Esophagus squamous epithelium (tissue), 5 donors: ENCODE measurements around the gene LARGE1. TPM values are rescaled to one million over a fixed set of nuclear protein-coding genes. Genes with fewer than 3 reads are reported as not detected.
A peak's percentile ranks its signal among the peaks of the same experiment; 100 is the strongest.
"Not testable (repeated sequence)": the region's sequence is repeated elsewhere in the genome, so short reads cannot be mapped to it uniquely, and the experiment has no call there.

Source experiments
- DNase-seq: peaks from one replicate; lab custom pipeline; 2025; lab: John Stamatoyannopoulos, UW
- H3K27ac ChIP-seq, 4 donors: fragments of 200-600 bp; sonication (generic); one replicate each; pipeline ENCODE4 v1.5.1; 2016 to 2019; ENCODE audit warnings: mild to moderate bottlenecking in 1 of 4
- H3K27me3 ChIP-seq, 4 donors: fragments of 200-600 bp; sonication (generic); 1 replicate in 3 of 4; 2 replicates in 1 of 4; pipeline versions ENCODE4 v1.5.1 to v1.6.0; 2017 to 2021; ENCODE audit warnings: antibody characterized with exemption in 1 of 4
- H3K36me3 ChIP-seq, 3 donors: fragments of 200-600 bp; sonication (generic); one replicate each; pipeline ENCODE4 v1.5.1; 2016 to 2019
- H3K4me1 ChIP-seq, 3 donors: fragments of 200-600 bp; sonication (generic); one replicate each; pipeline ENCODE4 v1.5.1; 2017 to 2019
- H3K4me3 ChIP-seq, 4 donors: fragments of 200-600 bp; sonication (generic); 1 replicate in 3 of 4; 2 replicates in 1 of 4; pipeline ENCODE4 v1.5.1; 2016 to 2019; ENCODE audit warnings: mild to moderate bottlenecking in 2 of 4, moderate library complexity in 1 of 4
- H3K9me3 ChIP-seq, 3 donors: fragments of 200-600 bp; sonication (generic); one replicate each; pipeline ENCODE4 v1.5.1; 2016 to 2019
- POLR2A ChIP-seq, 4 donors: fragments of 450-650 bp; IDR thresholded peaks; one replicate each; pipeline ENCODE4 v1.6.1; 2017; ENCODE audit warnings: antibody characterized with exemption in 4 of 4, mild to moderate bottlenecking in 4 of 4, moderate library complexity in 3 of 4
- WGBS, 2 donors: methylation state at CpG; one replicate each; pipeline ENCODE4 v1.1.5; 2018; 5-methylcytosine and 5-hydroxymethylcytosine counted together
- intact Hi-C: fragments of 100-400 bp; cut with DNase I; formaldehyde crosslinking; loops from one replicate; pipeline ENCODE4 v1.15.0; 2022
- total RNA-seq, 4 donors: library from RNA; depleted of rRNA; stranded (reverse); fragments of >200 nt; gene quantifications; one replicate each; pipeline ENCODE4 v1.1.0, GENCODE V29; 2016
- TF ChIP-seq, protein P1 (sequence below), 6 experiments: fragments of 450-650 bp in 4 of 6; fragments of 200-600 bp in 2 of 6; sonication (generic) in 2 of 6; IDR thresholded peaks; one replicate each; pipeline ENCODE4 v1.5.1; 2016 to 2019; ENCODE audit warnings: antibody characterized with exemption in 6 of 6, mild to moderate bottlenecking in 4 of 6, moderate library complexity in 4 of 6
- donor health status: DM: yes; HTN: yes; CAD: no.

The LARGE1 gene
- total RNA-seq, 4 donors from 2014 or later: 5.2 to 15.1 (median 6.6) TPM

DNA sequence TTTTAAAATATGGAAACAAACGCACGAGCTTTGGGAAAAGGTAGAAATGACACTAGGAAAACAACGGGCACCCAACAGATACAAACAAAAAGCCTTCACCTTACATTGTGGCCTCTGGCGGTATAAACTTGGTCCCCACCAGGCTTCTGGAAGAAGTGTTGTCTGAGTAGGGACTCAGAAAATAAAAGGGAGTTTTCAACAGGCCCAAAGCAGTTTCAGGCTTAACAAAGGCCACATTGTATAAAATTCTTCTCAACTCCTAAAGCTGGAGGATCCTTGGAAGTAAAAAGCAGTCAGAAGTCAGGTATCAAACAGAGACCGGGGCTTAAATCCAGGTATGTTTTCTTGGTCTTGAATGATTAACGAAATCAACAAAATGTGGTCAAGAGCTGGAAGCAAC lies 61.0 kb downstream of the LARGE1 start:
- Histone ChIP-seq H3K27ac (no peak overlapping the region), H3K9me3 (no peaks in the 10 kb centered on the region), H3K36me3 (no peaks in the 10 kb centered on the region), H3K27me3 (no peaks in the 10 kb centered on the region), H3K4me1 (peaks cover 0 to 12% (median 5%) of the 10 kb centered on the region in 3 donors), H3K4me3 (no peak overlapping the region)
- intact Hi-C loops: no loop called here
- no peak for DNase-seq
- TF ChIP-seq, protein P1, sequence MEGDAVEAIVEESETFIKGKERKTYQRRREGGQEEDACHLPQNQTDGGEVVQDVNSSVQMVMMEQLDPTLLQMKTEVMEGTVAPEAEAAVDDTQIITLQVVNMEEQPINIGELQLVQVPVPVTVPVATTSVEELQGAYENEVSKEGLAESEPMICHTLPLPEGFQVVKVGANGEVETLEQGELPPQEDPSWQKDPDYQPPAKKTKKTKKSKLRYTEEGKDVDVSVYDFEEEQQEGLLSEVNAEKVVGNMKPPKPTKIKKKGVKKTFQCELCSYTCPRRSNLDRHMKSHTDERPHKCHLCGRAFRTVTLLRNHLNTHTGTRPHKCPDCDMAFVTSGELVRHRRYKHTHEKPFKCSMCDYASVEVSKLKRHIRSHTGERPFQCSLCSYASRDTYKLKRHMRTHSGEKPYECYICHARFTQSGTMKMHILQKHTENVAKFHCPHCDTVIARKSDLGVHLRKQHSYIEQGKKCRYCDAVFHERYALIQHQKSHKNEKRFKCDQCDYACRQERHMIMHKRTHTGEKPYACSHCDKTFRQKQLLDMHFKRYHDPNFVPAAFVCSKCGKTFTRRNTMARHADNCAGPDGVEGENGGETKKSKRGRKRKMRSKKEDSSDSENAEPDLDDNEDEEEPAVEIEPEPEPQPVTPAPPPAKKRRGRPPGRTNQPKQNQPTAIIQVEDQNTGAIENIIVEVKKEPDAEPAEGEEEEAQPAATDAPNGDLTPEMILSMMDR (IDR thresholded peaks at IDR 0.05): no peak
- TF ChIP-seq POLR2A (IDR thresholded peaks at IDR 0.05): no peak
- WGBS, 2 donors: 94% methylated on average over 6 of the region's 6 CpGs

DNA sequence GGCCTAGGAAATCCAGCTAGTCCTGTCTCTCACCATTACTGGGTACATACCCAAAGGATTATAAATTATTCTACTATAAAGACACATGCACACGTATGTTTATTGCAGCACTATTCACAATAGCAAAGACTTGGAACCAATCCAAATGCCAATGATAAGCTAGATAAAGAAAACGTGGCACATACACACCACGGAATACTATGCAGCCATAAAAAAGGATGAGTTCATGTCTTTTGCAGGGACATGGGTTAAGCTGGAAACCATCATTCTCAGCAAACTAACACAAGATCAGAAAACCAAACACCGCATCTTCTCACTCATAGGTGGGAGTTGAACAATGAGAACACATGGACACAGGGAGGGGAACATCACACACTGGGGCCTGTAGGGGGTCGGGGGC lies 61.6 kb downstream of the LARGE1 start:
- 74 to 85% methylated on average over 5 of the region's 5 CpGs for WGBS, 2 donors
- H3K4me3 ChIP-seq, H3K27me3 ChIP-seq, H3K9me3 ChIP-seq, DNase-seq, intact Hi-C loops, H3K27ac ChIP-seq, H3K36me3 ChIP-seq: not testable (repeated sequence)
- H3K4me1 ChIP-seq: peaks cover 0 to 14% (median 8%) of the 10 kb centered on the region in 3 donors

DNA sequence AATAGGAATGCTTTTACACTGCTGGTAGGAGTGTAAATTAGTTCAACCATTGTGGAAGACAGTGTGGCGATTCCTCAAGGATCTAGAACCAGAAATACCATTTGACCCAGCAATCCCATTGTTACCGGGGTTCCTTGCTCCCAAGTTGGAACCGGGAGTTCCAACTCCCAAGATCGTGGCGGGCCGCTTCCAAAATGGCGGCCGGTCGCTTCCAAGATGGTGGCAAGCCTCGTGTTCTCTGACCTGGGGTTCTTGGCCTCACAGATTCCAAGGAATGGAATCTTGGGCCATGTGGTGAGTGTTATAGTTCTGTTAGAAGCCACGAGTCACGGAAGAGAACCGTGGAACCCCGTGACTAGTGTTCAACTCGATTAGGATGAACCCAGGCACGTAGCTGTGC lies 62.5 kb downstream of the LARGE1 start:
- not testable (repeated sequence) for H3K27ac ChIP-seq, DNase-seq

DNA sequence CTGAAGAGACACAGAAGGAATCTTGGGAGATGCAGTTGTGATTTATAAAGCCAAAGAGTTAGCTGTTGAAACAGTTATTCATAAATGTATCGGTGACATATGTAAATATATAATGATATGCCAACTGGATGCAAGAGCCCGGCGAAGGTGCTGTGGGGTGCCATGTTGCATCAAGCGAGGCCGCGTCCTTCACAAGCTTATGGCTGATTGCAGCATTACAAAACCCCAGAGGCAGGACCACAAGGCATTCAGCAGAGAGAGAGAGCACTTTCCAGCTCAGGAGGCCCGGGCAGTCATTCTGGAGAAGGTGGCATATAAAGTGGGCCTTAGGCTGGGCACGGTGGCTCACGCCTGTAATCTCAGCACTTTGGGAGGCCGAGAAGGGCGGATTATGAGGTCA lies 65.6 kb downstream of the LARGE1 start:
- H3K4me3 ChIP-seq: no peak overlapping the region
- H3K36me3 ChIP-seq: no peaks in the 10 kb centered on the region
- intact Hi-C loops: no loop called here
- H3K9me3 ChIP-seq: no peaks in the 10 kb centered on the region
- H3K27ac ChIP-seq: peak overlapping the region in 1 of 4 donors; percentile 63
- peaks cover 0 to 46% (median 20%) of the 10 kb centered on the region in 3 donors for H3K4me1 ChIP-seq
- 91 to 95% methylated on average over 10 to 11 of the region's 11 CpGs for WGBS, 2 donors
- H3K27me3 ChIP-seq: no peaks in the 10 kb centered on the region
- DNase-seq: no peak
- TF ChIP-seq, protein P1 (IDR thresholded peaks at IDR 0.05): no peak
- no peak for TF ChIP-seq POLR2A (IDR thresholded peaks at IDR 0.05)

More for the DNA sequence above, 62.5 kb downstream of the LARGE1 start:
- H3K9me3 ChIP-seq, H3K4me3 ChIP-seq, H3K27me3 ChIP-seq, intact Hi-C loops, H3K36me3 ChIP-seq: not testable (repeated sequence)
- H3K4me1 ChIP-seq: peaks cover 0 to 22% (median 8%) of the 10 kb centered on the region in 3 donors
- 93 to 94% methylated on average over 11 to 15 of the region's 16 CpGs for WGBS, 2 donors

DNA sequence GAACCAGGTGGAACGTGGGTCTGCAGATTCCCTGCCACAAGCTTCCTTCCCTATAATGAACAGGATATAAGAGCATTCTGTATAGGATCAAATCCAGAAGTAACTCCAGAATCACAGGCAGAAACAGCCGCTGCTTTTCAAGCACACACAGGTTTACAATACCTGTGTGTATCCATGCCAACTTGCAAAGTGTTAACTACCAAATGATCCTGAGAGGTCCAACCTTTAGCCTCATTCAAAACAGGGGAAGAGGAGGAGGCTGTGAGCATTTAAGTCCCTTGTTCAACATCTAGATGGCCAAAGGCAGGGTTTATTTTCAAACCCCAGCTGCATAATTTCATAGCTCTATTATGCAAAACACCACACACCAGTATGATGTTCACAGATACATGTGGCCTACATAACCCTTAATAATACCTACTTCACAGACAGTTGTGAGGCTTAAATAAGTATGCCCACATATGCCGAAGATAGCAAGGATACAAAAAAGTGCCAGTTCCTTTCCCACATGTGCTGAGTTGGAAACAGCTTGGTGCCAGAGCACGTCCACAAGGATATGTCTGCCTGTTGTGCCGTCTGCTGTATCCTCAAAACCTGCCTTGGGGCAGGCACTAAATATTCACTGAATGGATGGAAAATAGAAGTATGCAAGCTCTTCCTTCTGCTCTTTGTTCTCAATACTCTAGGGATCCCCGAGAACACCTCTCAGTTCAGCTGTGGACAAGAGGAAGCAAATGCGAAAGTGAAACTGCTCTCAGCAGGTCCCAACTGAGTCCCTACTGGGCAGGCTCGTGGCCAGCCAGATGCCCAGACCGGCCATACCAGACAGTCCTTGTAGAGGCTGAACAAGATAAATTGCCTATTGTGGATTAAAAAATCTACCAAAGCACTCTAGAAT lies 66.8 kb downstream of the LARGE1 start:
- intact Hi-C loops: no loop called here
- H3K4me1 ChIP-seq: peaks cover 0 to 46% (median 20%) of the 10 kb centered on the region in 3 donors
- H3K9me3 ChIP-seq: no peaks in the 10 kb centered on the region
- H3K4me3 ChIP-seq: peak overlapping the region; percentile 21 to 71 (median 42)
- no peak for DNase-seq
- H3K36me3 ChIP-seq: no peaks in the 10 kb centered on the region
- TF ChIP-seq, protein P1 (IDR thresholded peaks at IDR 0.05): no peak
- TF ChIP-seq POLR2A (IDR thresholded peaks at IDR 0.05): no peak
- no peaks in the 10 kb centered on the region for H3K27me3 ChIP-seq
- 11 to 37% methylated on average over 4 to 9 of the region's 9 CpGs for WGBS, 2 donors
- peak overlapping the region; percentile 43 to 80 (median 68) for H3K27ac ChIP-seq

DNA sequence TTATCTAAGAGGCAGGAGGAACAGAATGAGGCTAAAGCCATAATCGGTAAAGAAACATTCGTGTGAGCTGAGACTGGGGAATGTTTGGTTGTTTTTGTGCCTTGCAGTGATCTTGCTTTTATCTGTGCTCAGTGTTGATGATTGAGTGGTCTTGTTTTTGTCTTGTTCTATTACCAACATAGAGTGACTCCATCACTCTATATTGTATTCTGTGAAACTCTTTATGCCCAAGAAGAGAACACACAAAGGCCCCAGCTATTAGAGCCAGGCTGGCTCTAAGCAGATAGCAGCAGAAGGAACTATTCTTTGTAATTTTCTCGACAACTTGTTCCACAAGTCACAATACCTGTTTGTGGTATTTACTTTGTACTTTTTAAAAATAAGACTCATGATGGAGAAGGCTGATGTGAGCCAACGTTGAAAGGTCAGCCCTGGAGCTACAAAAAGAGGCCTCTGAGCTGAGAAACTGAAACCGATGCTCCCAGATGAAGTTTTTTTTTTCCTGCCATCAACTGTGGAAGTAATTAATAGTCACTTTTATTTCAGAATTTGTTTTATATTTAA lies 68.4 kb downstream of the LARGE1 start:
- Histone ChIP-seq H3K9me3 (no peaks in the 10 kb centered on the region), H3K36me3 (no peaks in the 10 kb centered on the region), H3K4me1 (peaks cover 0 to 46% (median 20%) of the 10 kb centered on the region in 3 donors), H3K4me3 (no peak overlapping the region), H3K27me3 (no peaks in the 10 kb centered on the region), H3K27ac (peak overlapping the region in 2 of 4 donors; percentile 31 to 36)
- intact Hi-C loops: no loop called here
- 34 to 49% methylated on average over 5 of the region's 5 CpGs for WGBS, 2 donors
- DNase-seq: no peak
- TF ChIP-seq, protein P1 (IDR thresholded peaks at IDR 0.05): no peak
- no peak for TF ChIP-seq POLR2A (IDR thresholded peaks at IDR 0.05)
